NCI-H1105 treated with DMSO at 0.1 percent for 48 hours (cell line): ENCODE data around the gene TMEM218.

Experiments
- DNase-seq: peaks from one replicate; lab custom pipeline; 2025; lab: John Stamatoyannopoulos, UW

TMEM218 gene

DNA sequence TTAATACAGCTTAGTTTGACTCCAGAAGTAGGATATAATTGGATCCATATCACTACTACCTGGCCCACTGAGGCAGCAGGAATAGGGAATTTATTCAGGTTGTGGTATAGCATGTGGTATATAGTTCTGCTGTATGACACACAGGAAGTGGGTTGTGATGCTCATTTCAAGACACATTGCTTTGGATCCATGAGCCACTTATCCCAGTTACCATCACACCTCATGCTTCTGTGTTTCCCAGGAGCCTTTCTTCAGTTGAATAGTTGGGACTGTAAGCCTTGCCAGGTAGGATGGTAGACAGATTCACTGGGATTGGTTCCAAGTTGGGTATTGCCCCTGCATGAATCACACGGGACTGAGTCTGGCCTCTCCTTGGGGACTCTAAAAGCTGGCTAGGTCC is 58.3 kb downstream of the TMEM218 start:
- no peak for DNase-seq

DNA sequence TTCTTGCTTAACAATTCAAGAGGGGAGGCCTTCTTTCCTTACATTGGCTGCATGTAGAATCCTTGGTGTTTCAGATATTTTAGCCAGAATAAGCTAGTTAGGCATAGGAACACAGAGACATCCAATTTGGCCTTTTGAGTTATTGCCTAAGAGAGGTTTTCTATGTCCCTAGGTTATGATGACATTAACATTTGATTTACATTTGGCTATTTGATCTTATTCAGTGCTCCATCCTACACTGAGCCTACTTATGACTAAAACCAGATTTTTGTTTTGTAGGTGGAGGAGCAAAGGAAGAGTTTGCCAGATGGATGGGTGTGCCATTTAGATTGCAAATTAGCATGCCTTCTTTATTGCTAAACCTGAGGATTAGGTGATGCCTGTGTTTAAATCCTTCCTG is 59.4 kb downstream of the TMEM218 start:
- no peak for DNase-seq

DNA sequence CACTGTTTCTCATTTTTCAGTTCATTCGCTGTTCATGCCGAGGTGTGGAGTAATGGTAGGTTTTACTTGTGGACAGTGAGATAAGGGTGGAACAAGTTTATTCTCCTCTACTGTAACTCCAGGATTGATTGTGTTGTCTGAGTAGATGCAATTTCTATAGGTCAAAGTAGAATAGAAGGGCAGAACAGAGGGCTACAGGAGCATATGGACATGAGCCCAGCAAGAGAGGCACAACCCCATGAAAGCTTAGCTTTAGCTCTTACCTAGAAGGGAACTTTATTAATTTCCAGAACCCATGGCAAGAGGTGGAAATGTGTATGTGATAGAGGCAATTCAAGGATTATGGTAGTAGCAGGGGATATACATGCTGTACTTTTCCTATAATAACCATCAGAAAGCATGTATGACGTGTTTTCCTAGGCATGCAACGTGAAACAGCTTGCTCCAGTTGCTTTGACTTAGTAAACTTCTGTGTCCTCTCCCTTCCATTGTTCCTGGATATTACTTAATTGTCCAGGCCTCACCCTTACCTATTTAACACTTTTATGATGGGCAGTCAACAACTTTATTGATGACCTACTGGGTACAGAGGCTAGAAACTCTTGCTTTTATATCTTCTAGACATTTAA is 62.1 kb downstream of the TMEM218 start:
- no peak for DNase-seq
